ENCODE results near the gene GLP2R.

GLP2R gene

GRCh38 chr17:9929871-9930270 lies 104.1 kb downstream of the GLP2R start:
- Mint-ChIP-seq H3K36me3 (peaks cover 2% of the 10 kb centered on the region), H3K4me1 (peaks cover 2% of the 10 kb centered on the region), H3K4me3 (no peak overlapping the region), H3K9me3 (no peaks in the 10 kb centered on the region), H3K27ac (no peak overlapping the region)
- DNase-seq (ENCODE audit: low spot score in 2 of 2) (no peak), ATAC-seq (no peak)

GRCh38 chr17:9931144-9931741 lies 105.5 kb downstream of the GLP2R start:
- ATAC-seq = no peak
- no peaks in the 10 kb centered on the region for H3K4me1 Mint-ChIP-seq
- H3K4me3 Mint-ChIP-seq = no peak overlapping the region
- no peak overlapping the region for H3K27ac Mint-ChIP-seq
- H3K36me3 Mint-ChIP-seq = no peaks in the 10 kb centered on the region
- H3K9me3 Mint-ChIP-seq = no peaks in the 10 kb centered on the region
- DNase-seq (ENCODE audit: low spot score in 2 of 2) = no peak

- Mint-ChIP-seq H3K9me3 (no peaks in the 10 kb centered on the region), H3K4me1 (no peaks in the 10 kb centered on the region), H3K27ac (no peak overlapping the region), H3K36me3 (no peaks in the 10 kb centered on the region), H3K4me3 (no peak overlapping the region)
- DNase-seq (ENCODE audit: low spot score in 2 of 2) (no peak), ATAC-seq (no peak)
Measured at GRCh38 chr17:9932491-9932890, 106.8 kb downstream of the GLP2R start.

- H3K36me3 Mint-ChIP-seq = no peaks in the 10 kb centered on the region
- ATAC-seq (no peak), DNase-seq (ENCODE audit: low spot score in 2 of 2) (no peak)
- no peak overlapping the region for H3K27ac Mint-ChIP-seq
- no peaks in the 10 kb centered on the region for H3K4me1 Mint-ChIP-seq
- H3K9me3 Mint-ChIP-seq = no peaks in the 10 kb centered on the region
- H3K4me3 Mint-ChIP-seq = no peak overlapping the region
Measured at GRCh38 chr17:9934331-9934730, 108.6 kb downstream of the GLP2R start.

- ATAC-seq (no peak), DNase-seq (ENCODE audit: low spot score in 2 of 2) (no peak)
- Mint-ChIP-seq H3K9me3 (no peaks in the 10 kb centered on the region), H3K36me3 (no peaks in the 10 kb centered on the region), H3K4me3 (no peak overlapping the region), H3K4me1 (no peaks in the 10 kb centered on the region), H3K27ac (peak overlapping the region; percentile 15)
Measured at GRCh38 chr17:9935408-9935807, 109.7 kb downstream of the GLP2R start.

- DNase-seq (ENCODE audit: low spot score in 2 of 2) (no peak), ATAC-seq (no peak)
- H3K9me3 Mint-ChIP-seq = no peaks in the 10 kb centered on the region
- no peaks in the 10 kb centered on the region for H3K4me1 Mint-ChIP-seq
- H3K27ac Mint-ChIP-seq = no peak overlapping the region
- no peak overlapping the region for H3K4me3 Mint-ChIP-seq
- H3K36me3 Mint-ChIP-seq = no peaks in the 10 kb centered on the region
Measured at GRCh38 chr17:9936095-9936494, 110.4 kb downstream of the GLP2R start.

DNA sequence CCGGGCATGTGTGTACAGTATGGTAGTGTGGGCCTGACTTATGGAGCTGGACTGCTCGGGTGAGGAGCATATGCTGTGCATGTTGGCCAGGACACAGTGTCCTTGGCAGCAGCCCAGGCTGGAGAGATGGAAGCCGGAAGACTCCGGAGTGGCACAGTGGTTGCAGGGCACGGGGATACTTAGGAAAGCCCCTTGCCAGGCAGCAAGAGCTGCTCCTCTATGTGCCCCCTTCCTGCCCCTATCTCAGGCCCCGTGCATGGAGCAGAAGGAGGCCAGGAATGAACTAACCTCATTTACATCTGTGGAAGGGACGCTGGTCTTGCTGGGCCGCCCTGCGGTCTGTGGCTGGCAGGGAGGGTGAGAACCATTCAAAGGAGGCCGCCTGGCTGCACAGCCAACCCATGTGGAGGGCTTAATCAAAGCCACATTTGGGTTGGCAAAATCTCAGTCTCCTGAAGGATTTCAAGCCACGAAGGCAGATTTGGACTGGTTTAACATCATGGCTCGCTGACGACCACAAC lies 111.6 kb downstream of the GLP2R start:
- ATAC-seq = no peak
- DNase-seq (ENCODE audit: low spot score in 2 of 2) = no peak
- no peak overlapping the region for H3K27ac Mint-ChIP-seq
- H3K36me3 Mint-ChIP-seq = no peaks in the 10 kb centered on the region
- H3K9me3 Mint-ChIP-seq = no peaks in the 10 kb centered on the region
- H3K4me3 Mint-ChIP-seq = no peak overlapping the region
- no peaks in the 10 kb centered on the region for H3K4me1 Mint-ChIP-seq

GRCh38 chr17:9937901-9938300 lies 112.2 kb downstream of the GLP2R start:
- H3K36me3 Mint-ChIP-seq = peaks cover 1% of the 10 kb centered on the region
- no peak for ATAC-seq
- no peak overlapping the region for H3K4me3 Mint-ChIP-seq
- no peak for DNase-seq (ENCODE audit: low spot score in 2 of 2)
- no peak overlapping the region for H3K27ac Mint-ChIP-seq
- no peaks in the 10 kb centered on the region for H3K9me3 Mint-ChIP-seq
- H3K4me1 Mint-ChIP-seq = no peaks in the 10 kb centered on the region

GRCh38 chr17:9938764-9939163 lies 113.0 kb downstream of the GLP2R start:
- DNase-seq (ENCODE audit: low spot score in 2 of 2) = no peak
- Mint-ChIP-seq H3K4me1 (no peaks in the 10 kb centered on the region), H3K4me3 (no peak overlapping the region), H3K36me3 (peaks cover 8% of the 10 kb centered on the region), H3K27ac (no peak overlapping the region), H3K9me3 (no peaks in the 10 kb centered on the region)
- no peak for ATAC-seq

DNA sequence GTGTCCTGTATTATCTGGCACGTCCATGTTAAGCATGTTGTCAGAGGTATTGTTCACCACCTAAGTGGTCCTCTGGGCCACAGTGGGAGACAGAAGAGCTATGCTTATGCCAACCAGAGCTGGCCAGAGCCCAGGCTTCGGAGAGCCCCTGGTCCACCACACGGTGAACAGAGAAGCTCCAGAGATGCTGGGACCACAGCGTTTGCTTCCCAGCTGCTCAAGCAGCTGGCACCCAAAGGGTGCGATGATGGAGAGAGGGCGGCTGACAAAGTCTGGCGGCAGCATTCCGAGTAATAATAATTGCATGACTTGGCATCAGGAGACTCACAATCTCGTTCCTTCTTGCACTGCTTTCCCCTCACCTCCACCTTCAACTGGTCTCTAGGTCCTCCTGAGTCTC lies 115.1 kb downstream of the GLP2R start:
- ATAC-seq (no peak), DNase-seq (ENCODE audit: low spot score in 2 of 2) (no peak)
- Mint-ChIP-seq H3K9me3 (no peaks in the 10 kb centered on the region), H3K36me3 (peaks cover 8% of the 10 kb centered on the region), H3K4me1 (no peaks in the 10 kb centered on the region), H3K27ac (peak overlapping the region; percentile 7), H3K4me3 (no peak overlapping the region)

DNA sequence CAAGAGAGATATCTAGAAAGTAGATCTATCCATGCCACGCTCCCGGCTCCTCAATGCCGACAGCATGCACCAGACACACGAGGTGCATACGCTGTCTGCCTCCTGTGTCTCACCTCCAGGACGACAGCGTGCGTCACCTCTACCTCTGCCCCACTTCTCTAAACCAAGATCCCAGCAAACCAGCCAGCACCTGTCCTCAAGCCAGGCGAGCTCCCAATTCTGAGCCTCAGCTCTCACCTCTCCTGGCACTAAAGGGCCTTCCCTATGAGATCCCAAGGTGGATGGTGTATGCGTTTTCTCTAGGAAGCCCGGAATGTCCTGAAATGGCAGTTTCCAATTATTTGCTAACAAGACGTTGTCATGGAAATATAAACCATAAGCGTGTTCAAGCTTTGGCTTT lies 115.6 kb downstream of the GLP2R start:
- Mint-ChIP-seq H3K27ac (peak overlapping the region; percentile 7), H3K4me1 (no peaks in the 10 kb centered on the region), H3K9me3 (no peaks in the 10 kb centered on the region), H3K4me3 (no peak overlapping the region), H3K36me3 (peaks cover 8% of the 10 kb centered on the region)
- ATAC-seq = no peak
- no peak for DNase-seq (ENCODE audit: low spot score in 2 of 2)

Data from stimulated activated effector memory CD8-positive, alpha-beta T cell treated with anti-CD3 and anti-CD28 coated beads, Interleukin-12 subunit alpha, Interleukin-12 subunit beta, amount 100 ng/mL, for 72 hours (primary cell).